Liver (tissue), 9 donors: ENCODE measurements around the gene MEGF6. TPM values are rescaled to one million over a fixed set of nuclear protein-coding genes. Genes with fewer than 3 reads are reported as not detected.

Source experiments
- DNase-seq: peaks from one replicate; pipeline ENCODE4 v3.0.0-alpha.2; 2017; ENCODE audit warnings: low spot score
- H3K27ac ChIP-seq, 2 donors: one replicate each; pipeline ENCODE4 v1.7.0; 2013; ENCODE audit warnings: inconsistent platforms in 2 of 2, low read length in 2 of 2, control low read depth in 1 of 2, low read depth in 1 of 2, mild to moderate bottlenecking in 1 of 2
- H3K27me3 ChIP-seq, 4 donors: one replicate each; pipeline versions ENCODE4 v1.6.1 to v1.7.0; 2013; ENCODE audit warnings: low read length in 3 of 4, inconsistent platforms in 1 of 4, mild to moderate bottlenecking in 1 of 4, moderate library complexity in 1 of 4; ENCODE audit not compliant: control insufficient read depth in 4 of 4, insufficient read depth in 4 of 4
- H3K36me3 ChIP-seq, 4 donors: one replicate each; pipeline versions ENCODE4 v1.6.1 to v1.7.0; 2013; ENCODE audit warnings: low read length in 3 of 4, mild to moderate bottlenecking in 3 of 4, low read depth in 1 of 4, moderate library complexity in 1 of 4; ENCODE audit not compliant: control insufficient read depth in 4 of 4, insufficient read depth in 3 of 4
- H3K4me1 ChIP-seq, 4 donors: one replicate each; pipeline versions ENCODE4 v1.6.1 to v1.7.0; 2013; ENCODE audit warnings: low read length in 3 of 4, mild to moderate bottlenecking in 3 of 4, moderate library complexity in 1 of 4; ENCODE audit not compliant: control insufficient read depth in 4 of 4, insufficient read depth in 4 of 4
- H3K4me3 ChIP-seq, 3 donors: one replicate each; pipeline versions ENCODE4 v1.6.1 to v1.7.0; 2013; ENCODE audit warnings: low read length in 3 of 3, control low read depth in 1 of 3, low read depth in 1 of 3, mild to moderate bottlenecking in 1 of 3
- H3K9ac ChIP-seq, 2 donors: one replicate each; pipeline ENCODE4 v1.7.0; 2013; ENCODE audit warnings: low read length in 2 of 2, mild to moderate bottlenecking in 2 of 2, moderate library complexity in 2 of 2, control low read depth in 1 of 2, low read depth in 1 of 2
- H3K9me3 ChIP-seq, 4 donors: one replicate each; pipeline versions ENCODE4 v1.6.1 to v1.7.0; 2013; ENCODE audit warnings: low read length in 3 of 4; ENCODE audit not compliant: control insufficient read depth in 4 of 4
- EGR1 ChIP-seq, 2 donors: IDR thresholded peaks; 2 replicates each; pipeline ENCODE4 v1.6.1; 2016 to 2018; ENCODE audit warnings: antibody characterized with exemption in 2 of 2, low read depth in 2 of 2
- FOXA1 ChIP-seq: IDR thresholded peaks from 2 replicates; pipeline ENCODE4 v1.6.1; 2016; ENCODE audit warnings: antibody characterized with exemption
- FOXA2 ChIP-seq: IDR thresholded peaks from 2 replicates; pipeline ENCODE4 v1.6.1; 2016; ENCODE audit warnings: antibody characterized with exemption
- GABPA ChIP-seq, 2 donors: IDR thresholded peaks in 1 of 2; conservative IDR thresholded peaks in 1 of 2; 2 replicates each; pipeline ENCODE4 v1.6.1; 2016; ENCODE audit warnings: antibody characterized with exemption in 2 of 2, mild to moderate bottlenecking in 1 of 2, moderate library complexity in 1 of 2
- HNF4A ChIP-seq, 2 donors: conservative IDR thresholded peaks; 2 replicates each; pipeline ENCODE4 v1.6.1; 2016; ENCODE audit warnings: antibody characterized with exemption in 2 of 2, mild to moderate bottlenecking in 2 of 2
- HNF4G ChIP-seq: IDR thresholded peaks from 2 replicates; pipeline ENCODE4 v1.6.1; 2016; ENCODE audit warnings: antibody characterized with exemption
- JUND ChIP-seq, 2 donors: IDR thresholded peaks; 2 replicates each; pipeline ENCODE4 v1.6.1; 2016; ENCODE audit warnings: antibody characterized with exemption in 2 of 2
- NR2F2 ChIP-seq: IDR thresholded peaks from 2 replicates; pipeline ENCODE4 v1.6.1; 2016; ENCODE audit warnings: antibody characterized with exemption
- RAD21 ChIP-seq, 2 donors: IDR thresholded peaks; 2 replicates each; pipeline ENCODE4 v1.6.1; 2016; ENCODE audit warnings: antibody characterized with exemption in 2 of 2, mild to moderate bottlenecking in 2 of 2
- RXRA ChIP-seq, 2 donors: IDR thresholded peaks; 2 replicates each; pipeline ENCODE4 v1.6.1; 2017 to 2018; ENCODE audit warnings: antibody characterized with exemption in 2 of 2, mild to moderate bottlenecking in 1 of 2
- SP1 ChIP-seq: IDR thresholded peaks from 2 replicates; pipeline ENCODE4 v1.6.1; 2018; ENCODE audit warnings: antibody characterized with exemption, mild to moderate bottlenecking
- TAF1 ChIP-seq: conservative IDR thresholded peaks from 2 replicates; pipeline ENCODE4 v1.6.1; 2016; ENCODE audit warnings: antibody characterized with exemption, mild to moderate bottlenecking
- YY1 ChIP-seq: IDR thresholded peaks from 2 replicates; pipeline ENCODE4 v1.6.1; 2016; ENCODE audit warnings: antibody characterized with exemption, mild to moderate bottlenecking
- WGBS: extraction: QIAGEN DNeasy Blood & Tissue Kit; methylation state at CpG from one replicate; pipeline ENCODE4 v1.1.7; 2013; 5-methylcytosine and 5-hydroxymethylcytosine counted together
- polyA plus RNA-seq, 2 donors: library from polyadenylated mRNA; stranded (reverse) in 1 of 2; unstranded in 1 of 2; fragments of 200-250 nt in 1 of 2; fragments of >200 nt in 1 of 2; fragmentation: Nextera tagmentation in 1 of 2; extraction: Ambion mirVana in 1 of 2; gene quantifications; one replicate each; pipeline versions ENCODE4 v1.2.1 to v1.2.3, GENCODE V29; 2013 to 2015
- total RNA-seq, 2 donors: library from RNA; depleted of rRNA; stranded (reverse); fragments of >200 nt; gene quantifications; one replicate each; pipeline ENCODE4 v1.2.3, GENCODE V29; 2014
- TF ChIP-seq, protein P1 (sequence below): IDR thresholded peaks from 2 replicates; pipeline ENCODE4 v1.6.1; 2016; ENCODE audit warnings: antibody characterized with exemption
- TF ChIP-seq, protein P2 (sequence below): fragments of 150-350 bp; IDR thresholded peaks from 2 replicates; pipeline ENCODE4 v1.5.1; 2017; ENCODE audit warnings: improper control_type of control experiment, low read depth, low read length; ENCODE audit not compliant: missing input control
- TF ChIP-seq, protein P3 (sequence below): IDR thresholded peaks from 2 replicates; pipeline ENCODE4 v1.6.1; 2016; ENCODE audit warnings: antibody characterized with exemption, mild to moderate bottlenecking
- TF ChIP-seq, protein P4 (sequence below): IDR thresholded peaks from 2 replicates; pipeline ENCODE4 v1.6.1; 2016; ENCODE audit warnings: antibody characterized with exemption
- donor health status: healthy.
- donor health status: healthy.
- donor health status: healthy.
- donor health status: healthy.
- donor health status: healthy.

Gene MEGF6
- total and polyA plus RNA-seq, 4 donors, result 1.3 to 11.0 (median 4.0) TPM

DNA sequence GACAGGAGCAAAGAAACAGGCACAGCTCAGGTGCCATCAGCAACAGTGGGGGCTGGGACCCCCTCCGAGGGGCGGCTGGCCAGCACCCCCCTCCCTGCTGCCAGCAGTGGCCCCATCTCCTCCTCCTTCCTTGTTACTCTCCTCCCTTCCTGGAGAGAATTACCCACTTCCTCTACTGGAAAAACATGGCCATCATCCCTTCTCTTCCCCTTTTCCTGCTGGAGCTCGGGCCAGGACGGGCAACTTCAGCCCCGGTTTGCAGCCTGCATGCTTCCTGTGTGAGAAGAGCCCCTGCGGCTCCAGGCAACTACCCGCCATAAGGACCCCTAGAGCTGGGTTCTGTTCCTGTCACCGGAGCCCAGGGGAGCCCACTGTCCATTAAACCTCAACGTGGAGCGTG lies 17.6 kb downstream of the MEGF6 start:
- H3K9me3 ChIP-seq, result no peaks in the 10 kb centered on the region
- DNase-seq, result no peak
- TF ChIP-seq FOXA2 (no peak), EGR1 (IDR thresholded peaks at IDR 0.05; ENCODE audit: low read depth in 2 of 2) (no peak), GABPA (IDR thresholded peaks at IDR 0.05 in 1 of 2, conservative IDR thresholded peaks at IDR 0.05 in 1 of 2) (no peak), SP1 (no peak), NR2F2 (no peak), JUND (IDR thresholded peaks at IDR 0.05) (no peak), RXRA (IDR thresholded peaks at IDR 0.05) (no peak), HNF4G (no peak), FOXA1 (no peak), TAF1 (no peak), HNF4A (conservative IDR thresholded peaks at IDR 0.05) (no peak)
- TF ChIP-seq, protein P1, sequence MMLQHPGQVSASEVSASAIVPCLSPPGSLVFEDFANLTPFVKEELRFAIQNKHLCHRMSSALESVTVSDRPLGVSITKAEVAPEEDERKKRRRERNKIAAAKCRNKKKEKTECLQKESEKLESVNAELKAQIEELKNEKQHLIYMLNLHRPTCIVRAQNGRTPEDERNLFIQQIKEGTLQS, result no peak
- TF ChIP-seq, protein P2, sequence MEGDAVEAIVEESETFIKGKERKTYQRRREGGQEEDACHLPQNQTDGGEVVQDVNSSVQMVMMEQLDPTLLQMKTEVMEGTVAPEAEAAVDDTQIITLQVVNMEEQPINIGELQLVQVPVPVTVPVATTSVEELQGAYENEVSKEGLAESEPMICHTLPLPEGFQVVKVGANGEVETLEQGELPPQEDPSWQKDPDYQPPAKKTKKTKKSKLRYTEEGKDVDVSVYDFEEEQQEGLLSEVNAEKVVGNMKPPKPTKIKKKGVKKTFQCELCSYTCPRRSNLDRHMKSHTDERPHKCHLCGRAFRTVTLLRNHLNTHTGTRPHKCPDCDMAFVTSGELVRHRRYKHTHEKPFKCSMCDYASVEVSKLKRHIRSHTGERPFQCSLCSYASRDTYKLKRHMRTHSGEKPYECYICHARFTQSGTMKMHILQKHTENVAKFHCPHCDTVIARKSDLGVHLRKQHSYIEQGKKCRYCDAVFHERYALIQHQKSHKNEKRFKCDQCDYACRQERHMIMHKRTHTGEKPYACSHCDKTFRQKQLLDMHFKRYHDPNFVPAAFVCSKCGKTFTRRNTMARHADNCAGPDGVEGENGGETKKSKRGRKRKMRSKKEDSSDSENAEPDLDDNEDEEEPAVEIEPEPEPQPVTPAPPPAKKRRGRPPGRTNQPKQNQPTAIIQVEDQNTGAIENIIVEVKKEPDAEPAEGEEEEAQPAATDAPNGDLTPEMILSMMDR, result no peak
- TF ChIP-seq, protein P3, sequence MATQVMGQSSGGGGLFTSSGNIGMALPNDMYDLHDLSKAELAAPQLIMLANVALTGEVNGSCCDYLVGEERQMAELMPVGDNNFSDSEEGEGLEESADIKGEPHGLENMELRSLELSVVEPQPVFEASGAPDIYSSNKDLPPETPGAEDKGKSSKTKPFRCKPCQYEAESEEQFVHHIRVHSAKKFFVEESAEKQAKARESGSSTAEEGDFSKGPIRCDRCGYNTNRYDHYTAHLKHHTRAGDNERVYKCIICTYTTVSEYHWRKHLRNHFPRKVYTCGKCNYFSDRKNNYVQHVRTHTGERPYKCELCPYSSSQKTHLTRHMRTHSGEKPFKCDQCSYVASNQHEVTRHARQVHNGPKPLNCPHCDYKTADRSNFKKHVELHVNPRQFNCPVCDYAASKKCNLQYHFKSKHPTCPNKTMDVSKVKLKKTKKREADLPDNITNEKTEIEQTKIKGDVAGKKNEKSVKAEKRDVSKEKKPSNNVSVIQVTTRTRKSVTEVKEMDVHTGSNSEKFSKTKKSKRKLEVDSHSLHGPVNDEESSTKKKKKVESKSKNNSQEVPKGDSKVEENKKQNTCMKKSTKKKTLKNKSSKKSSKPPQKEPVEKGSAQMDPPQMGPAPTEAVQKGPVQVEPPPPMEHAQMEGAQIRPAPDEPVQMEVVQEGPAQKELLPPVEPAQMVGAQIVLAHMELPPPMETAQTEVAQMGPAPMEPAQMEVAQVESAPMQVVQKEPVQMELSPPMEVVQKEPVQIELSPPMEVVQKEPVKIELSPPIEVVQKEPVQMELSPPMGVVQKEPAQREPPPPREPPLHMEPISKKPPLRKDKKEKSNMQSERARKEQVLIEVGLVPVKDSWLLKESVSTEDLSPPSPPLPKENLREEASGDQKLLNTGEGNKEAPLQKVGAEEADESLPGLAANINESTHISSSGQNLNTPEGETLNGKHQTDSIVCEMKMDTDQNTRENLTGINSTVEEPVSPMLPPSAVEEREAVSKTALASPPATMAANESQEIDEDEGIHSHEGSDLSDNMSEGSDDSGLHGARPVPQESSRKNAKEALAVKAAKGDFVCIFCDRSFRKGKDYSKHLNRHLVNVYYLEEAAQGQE, result no peak
- no peak overlapping the region for H3K9ac ChIP-seq
- no peaks in the 10 kb centered on the region for H3K27me3 ChIP-seq
- WGBS, result 71% methylated on average over 10 of the region's 10 CpGs
- H3K4me3 ChIP-seq, result no peak overlapping the region
- peaks cover 0 to 7% (median 0%) of the 10 kb centered on the region in 4 donors for H3K4me1 ChIP-seq
- H3K27ac ChIP-seq, result no peak overlapping the region
- H3K36me3 ChIP-seq, result no peaks in the 10 kb centered on the region

DNA sequence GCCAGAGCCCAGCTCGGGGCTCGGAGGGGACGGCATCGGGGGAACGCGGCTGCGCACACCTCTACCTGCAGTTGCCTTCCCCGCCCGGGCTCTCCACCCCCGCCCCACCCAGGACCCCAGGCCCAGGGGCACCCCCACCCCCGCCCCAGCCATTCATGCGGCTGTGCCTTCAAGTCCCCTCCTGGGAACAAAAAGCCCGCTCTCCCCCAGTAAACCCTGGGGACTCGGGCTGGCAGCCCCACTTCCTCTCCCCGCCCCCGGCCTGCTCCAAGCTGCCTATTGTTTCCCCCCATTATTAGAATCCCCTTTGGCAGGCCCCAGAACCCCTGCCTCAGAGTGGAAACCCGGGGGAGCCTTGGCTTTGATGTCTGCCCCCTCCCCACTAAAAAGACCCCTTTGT lies 18.0 kb downstream of the MEGF6 start:
- no peak for DNase-seq
- H3K4me3 ChIP-seq, result no peak overlapping the region
- WGBS, result 85% methylated on average over 17 of the region's 17 CpGs
- H3K27me3 ChIP-seq, result no peaks in the 10 kb centered on the region
- H3K9me3 ChIP-seq, result no peaks in the 10 kb centered on the region
- no peaks in the 10 kb centered on the region for H3K36me3 ChIP-seq
- no peak overlapping the region for H3K27ac ChIP-seq
- peaks cover 0 to 6% (median 0%) of the 10 kb centered on the region in 4 donors for H3K4me1 ChIP-seq
- H3K9ac ChIP-seq, result no peak overlapping the region
- TF ChIP-seq, protein P3, result no peak
- TF ChIP-seq EGR1 (IDR thresholded peaks at IDR 0.05; ENCODE audit: low read depth in 2 of 2), result no peak
- TF ChIP-seq HNF4G, result no peak
- no peak for TF ChIP-seq RXRA (IDR thresholded peaks at IDR 0.05)
- TF ChIP-seq RAD21 (IDR thresholded peaks at IDR 0.05), result no peak
- no peak for TF ChIP-seq TAF1
- TF ChIP-seq FOXA2, result no peak
- no peak for TF ChIP-seq YY1
- TF ChIP-seq, protein P4, sequence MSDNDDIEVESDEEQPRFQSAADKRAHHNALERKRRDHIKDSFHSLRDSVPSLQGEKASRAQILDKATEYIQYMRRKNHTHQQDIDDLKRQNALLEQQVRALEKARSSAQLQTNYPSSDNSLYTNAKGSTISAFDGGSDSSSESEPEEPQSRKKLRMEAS, result no peak
- TF ChIP-seq, protein P1, result no peak
- no peak for TF ChIP-seq NR2F2
